IMR-90 (cell line): ENCODE measurements around the gene KCNMB3. TPM values are rescaled to one million over a fixed set of nuclear protein-coding genes. Genes with fewer than 3 reads are reported as not detected.

Source experiments
- ATAC-seq: fragments of 200-7000 bp; cut with Tn5 transposase; 2 replicates; pipeline ENCODE4 v1.9.1; 2020; ENCODE audit warnings: low read depth, mild to moderate bottlenecking, moderate library complexity
- BruUV-seq: library from RNA; stranded (reverse); fragments of 400-500 nt; replicated peaks from 2 replicates; lab custom pipeline; 2021; lab: Mats Ljungman, UMichigan
- CTCF ChIA-PET: fragments of 300-600 bp; formaldehyde crosslinking; extraction: SDS; loops from one replicate; lab custom pipeline; 2021; ENCODE audit warnings: antibody characterized with exemption; lab: Yijun Ruan, JAX
- POLR2A ChIA-PET: fragments of 300-600 bp; sonication (Branson Sonifier 250); formaldehyde crosslinking; loops from one replicate; lab custom pipeline; 2022; ENCODE audit warnings: antibody characterized with exemption; ENCODE audit not compliant: unreplicated experiment; lab: Charles Lee
- DNase-seq: peaks from one replicate; pipeline ENCODE4 v3.0.0; 2013
- H2AFZ ChIP-seq: replicated peaks from 2 replicates; pipeline ENCODE3; 2013; ENCODE audit warnings: low read length, mild to moderate bottlenecking; ENCODE audit not compliant: poor library complexity
- H2AK5ac ChIP-seq: 2 replicates; pipeline ENCODE4 v1.6.1; 2013; ENCODE audit warnings: low read depth, low read length, inconsistent platforms
- H2AK9ac ChIP-seq: replicated peaks from 2 replicates; pipeline ENCODE3; 2013; ENCODE audit warnings: mild to moderate bottlenecking, low read depth, low read length, moderate library complexity; ENCODE audit not compliant: poor library complexity
- H2BK120ac ChIP-seq: 2 replicates; pipeline ENCODE4 v1.6.1; 2013; ENCODE audit warnings: low read depth, low read length, inconsistent platforms
- H2BK15ac ChIP-seq: 3 replicates; pipeline ENCODE4 v1.6.1; 2013; ENCODE audit warnings: low read depth, low read length, inconsistent platforms
- H2BK20ac ChIP-seq: 2 replicates; pipeline ENCODE4 v1.6.1; 2013; ENCODE audit warnings: low read depth, mild to moderate bottlenecking, inconsistent platforms, low read length, moderate library complexity
- H2BK5ac ChIP-seq: 2 replicates; pipeline ENCODE4 v1.6.1; 2013; ENCODE audit warnings: mild to moderate bottlenecking, low read depth, low read length, inconsistent platforms; ENCODE audit not compliant: poor library complexity, severe bottlenecking
- H3K14ac ChIP-seq: replicated peaks from 2 replicates; pipeline ENCODE4 v1.6.1; 2013; ENCODE audit warnings: low read depth, low read length, inconsistent platforms
- H3K18ac ChIP-seq: 2 replicates; pipeline ENCODE4 v1.6.1; 2013; ENCODE audit warnings: low read depth, low read length, control low read depth
- H3K23ac ChIP-seq: 2 replicates; pipeline ENCODE4 v1.6.1; 2013; ENCODE audit warnings: low read depth, low read length, inconsistent platforms
- H3K27ac ChIP-seq: 2 replicates; pipeline ENCODE4 v1.5.1; 2013; ENCODE audit warnings: mild to moderate bottlenecking, control low read depth, low read length; ENCODE audit not compliant: insufficient read depth
- H3K27me3 ChIP-seq: 2 replicates; pipeline ENCODE4 v1.6.1; 2013; ENCODE audit warnings: low read length; ENCODE audit not compliant: control insufficient read depth, insufficient read depth
- H3K36me3 ChIP-seq: 2 replicates; pipeline ENCODE4 v1.6.1; 2013; ENCODE audit warnings: low read length, mixed read lengths; ENCODE audit not compliant: control insufficient read depth, insufficient read depth
- H3K4ac ChIP-seq: 2 replicates; pipeline ENCODE4 v1.6.1; 2013; ENCODE audit warnings: low read depth, low read length, inconsistent platforms
- H3K4me1 ChIP-seq: 2 replicates; pipeline ENCODE4 v1.6.1; 2013; ENCODE audit warnings: low read length, mixed read lengths; ENCODE audit not compliant: control insufficient read depth, insufficient read depth
- H3K4me2 ChIP-seq: 2 replicates; pipeline ENCODE4 v1.6.1; 2013; ENCODE audit warnings: low read depth, mild to moderate bottlenecking, control low read depth, low read length, moderate library complexity
- H3K4me3 ChIP-seq: 2 replicates; pipeline ENCODE4 v1.5.1; 2013; ENCODE audit warnings: low read depth, mild to moderate bottlenecking, control low read depth, low read length, moderate library complexity; ENCODE audit not compliant: insufficient read depth
- H3K56ac ChIP-seq: 2 replicates; pipeline ENCODE4 v1.6.1; 2013; ENCODE audit warnings: low read length, inconsistent platforms; ENCODE audit not compliant: insufficient read depth; ENCODE audit errors: extremely low read depth
- H3K79me1 ChIP-seq, 2 experiments: 2 replicates each; pipeline ENCODE4 v1.6.1; 2013; ENCODE audit warnings: low read length in 2 of 2, inconsistent platforms in 1 of 2, low read depth in 1 of 2
- H3K9ac ChIP-seq: 2 replicates; pipeline ENCODE4 v1.6.1; 2013; ENCODE audit warnings: low read depth, low read length, control low read depth
- H3K9me1 ChIP-seq: 2 replicates; pipeline ENCODE4 v1.6.1; 2013; ENCODE audit warnings: low read length, inconsistent platforms; ENCODE audit not compliant: insufficient read depth
- H3K9me3 ChIP-seq: 2 replicates; pipeline ENCODE4 v1.6.1; 2013; ENCODE audit warnings: low read length; ENCODE audit not compliant: control insufficient read depth, insufficient read depth
- H4K20me1 ChIP-seq: 2 replicates; pipeline ENCODE4 v1.6.1; 2013; ENCODE audit warnings: low read length, inconsistent platforms; ENCODE audit not compliant: insufficient read depth
- H4K5ac ChIP-seq: 2 replicates; pipeline ENCODE4 v1.6.1; 2013; ENCODE audit warnings: mild to moderate bottlenecking, low read depth, low read length, control low read depth
- H4K8ac ChIP-seq, 2 experiments: 2 replicates each; pipeline ENCODE4 v1.6.1; 2013; ENCODE audit warnings: low read depth in 2 of 2, low read length in 2 of 2, control low read depth in 1 of 2, inconsistent platforms in 1 of 2
- H4K91ac ChIP-seq: 2 replicates; pipeline ENCODE4 v1.6.1; 2013; ENCODE audit warnings: low read depth, low read length, inconsistent platforms; ENCODE audit not compliant: insufficient read depth
- BHLHE40 ChIP-seq: fragments of 150-350 bp; IDR thresholded peaks from 2 replicates; pipeline ENCODE4 v1.6.1; 2016; ENCODE audit warnings: mild to moderate bottlenecking, low read depth, low read length
- CEBPB ChIP-seq: IDR thresholded peaks from 2 replicates; pipeline ENCODE4 v1.6.1; 2012; ENCODE audit warnings: low read depth, low read length, improper control_type of control experiment
- CHD1 ChIP-seq: IDR thresholded peaks from 2 replicates; pipeline ENCODE4 v1.6.1; 2012; ENCODE audit warnings: low read depth, low read length, improper control_type of control experiment
- ELK1 ChIP-seq: fragments of 150-350 bp; IDR thresholded peaks from 2 replicates; pipeline ENCODE4 v1.6.1; 2016; ENCODE audit warnings: low read depth, mild to moderate bottlenecking, low read length, moderate library complexity, borderline replicate concordance
- MAZ ChIP-seq: IDR thresholded peaks from 2 replicates; pipeline ENCODE4 v1.6.1; 2012; ENCODE audit warnings: low read depth, mild to moderate bottlenecking, low read length, improper control_type of control experiment, moderate library complexity, borderline replicate concordance
- MXI1 ChIP-seq: IDR thresholded peaks from 2 replicates; pipeline ENCODE4 v1.6.1; 2012; ENCODE audit warnings: low read depth, mild to moderate bottlenecking, low read length, moderate library complexity, borderline replicate concordance
- NFE2L2 ChIP-seq: fragments of 150-350 bp; IDR thresholded peaks from 2 replicates; pipeline ENCODE4 v1.6.1; 2016; ENCODE audit warnings: low read depth, mild to moderate bottlenecking, low read length
- RCOR1 ChIP-seq: IDR thresholded peaks from 2 replicates; pipeline ENCODE4 v1.6.1; 2012; ENCODE audit warnings: mild to moderate bottlenecking, low read length, improper control_type of control experiment; ENCODE audit not compliant: insufficient replicate concordance
- RFX5 ChIP-seq: IDR thresholded peaks from 2 replicates; pipeline ENCODE4 v1.8.0; 2012; ENCODE audit warnings: low read depth, mild to moderate bottlenecking, low read length, moderate library complexity
- SMC3 ChIP-seq: fragments of 150-350 bp; IDR thresholded peaks from 2 replicates; pipeline ENCODE4 v1.6.1; 2016; ENCODE audit warnings: low read depth, mild to moderate bottlenecking, antibody characterized with exemption, low read length, moderate library complexity
- USF2 ChIP-seq: fragments of 150-350 bp; IDR thresholded peaks from 2 replicates; pipeline ENCODE4 v1.6.1; 2017; ENCODE audit warnings: mild to moderate bottlenecking, antibody characterized with exemption, low read length, low read depth
- WGBS, 2 experiments: methylation state at CpG; one replicate each; pipeline versions ENCODE4 v1.1.5 to v1.1.7; 2013; ENCODE audit warnings: missing lambda C conversion rate in 2 of 2; ENCODE audit not compliant: insufficient read length in 1 of 2; ENCODE audit errors: extremely low coverage in 2 of 2; 5-methylcytosine and 5-hydroxymethylcytosine counted together
- dilution Hi-C: fragments of 300-500 bp; cut with HindIII; formaldehyde crosslinking; loops from one replicate; pipeline ENCODE4 v1.14.3; 2018; ENCODE audit warnings: low sequenced_read_pairs; ENCODE audit not compliant: unreplicated experiment
- in situ Hi-C: fragments of 300-500 bp; cut with MboI; formaldehyde crosslinking; loops from 3 replicates; pipeline ENCODE4 v1.14.3; 2019; ENCODE audit warnings: low sequenced_read_pairs, inconsistent platforms, mixed read lengths
- intact Hi-C: fragments of 100-400 bp; cut with micrococcal nuclease; formaldehyde crosslinking; loops from 2 replicates; pipeline ENCODE4 v1.10.0; 2022
- polyA plus RNA-seq, 3 experiments: library from polyadenylated mRNA; depleted of rRNA; stranded (reverse); fragments of >200 nt; gene quantifications; 2 replicates each; pipeline ENCODE4 v1.2.3, GENCODE V29; 2012; ENCODE audit warnings: low replicate concordance in 1 of 3
- total RNA-seq: library from RNA; depleted of rRNA; stranded (reverse); fragments of >200 nt; gene quantifications from 2 replicates; pipeline ENCODE4 v1.2.3, GENCODE V29; 2012
- TF ChIP-seq, protein P1 (sequence below): conservative IDR thresholded peaks from 2 replicates; pipeline ENCODE4 v1.5.1; 2012; ENCODE audit warnings: mild to moderate bottlenecking, low read depth, low read length, improper control_type of control experiment

KCNMB3 gene
- total and polyA plus RNA-seq, 2 of the 4 experiments (the other 2 are of a cell fraction) = 0.72 to 1.2 TPM

DNA sequence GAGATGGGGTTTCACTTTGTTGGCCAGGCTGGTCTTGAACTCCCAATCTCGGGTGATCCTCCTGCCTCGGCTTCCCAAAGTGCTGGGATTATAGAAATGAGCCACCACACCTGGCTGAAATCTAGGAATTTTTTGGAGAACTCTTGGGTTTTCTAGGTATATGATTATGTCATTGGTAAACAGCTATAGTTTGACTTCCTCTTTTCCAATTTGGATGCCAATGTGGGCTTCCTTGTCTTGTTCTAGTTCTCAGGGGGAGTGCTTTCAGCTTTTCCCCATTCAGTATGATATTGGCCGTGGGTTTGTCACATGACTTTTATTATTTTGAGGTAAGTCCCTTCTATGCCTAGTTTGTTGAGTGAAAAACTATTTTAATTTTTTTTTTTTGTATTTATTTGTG, 17.9 kb downstream of the KCNMB3 start:
- DNase-seq (no peak), ATAC-seq (no peak)
- Histone ChIP-seq H2AK9ac (no peak overlapping the region), H2BK120ac (no peak overlapping the region), H3K4ac (no peak overlapping the region), H3K27ac (no peak overlapping the region), H4K5ac (no peak overlapping the region), H3K9ac (no peak overlapping the region), H3K9me1 (no peaks in the 10 kb centered on the region), H2BK15ac (no peak overlapping the region), H2BK5ac (no peak overlapping the region), H3K18ac (no peak overlapping the region), H3K4me2 (no peak overlapping the region), H3K14ac (no peak overlapping the region), H3K56ac (no peak overlapping the region), H2AFZ (no peak overlapping the region), H3K9me3 (no peaks in the 10 kb centered on the region), H2BK20ac (no peak overlapping the region), H3K27me3 (no peaks in the 10 kb centered on the region), H4K8ac (no peak overlapping the region), H3K36me3 (peaks cover 8% of the 10 kb centered on the region), H3K4me3 (no peak overlapping the region), H4K20me1 (no peaks in the 10 kb centered on the region), H2AK5ac (no peak overlapping the region), H3K79me1 (0 out of 4 replicates have a peak, but pooled peaks cover 0 to 2% of the 10 kb centered on the region in 2 experiments), H3K23ac (no peak overlapping the region), H3K4me1 (no peaks in the 10 kb centered on the region), H4K91ac (no peak overlapping the region)
- 90% methylated on average over 2 of the region's 3 CpGs; no CpG with 5 or more reads in 1 of the 2 experiments for WGBS, 2 experiments
- dilution Hi-C loops (no loop called here), intact Hi-C loops (no loop called here), in situ Hi-C loops (no loop called here)
- CTCF ChIA-PET = no interaction called here
- TF ChIP-seq MXI1 = no peak
- TF ChIP-seq RCOR1 = no peak
- TF ChIP-seq, protein P1, sequence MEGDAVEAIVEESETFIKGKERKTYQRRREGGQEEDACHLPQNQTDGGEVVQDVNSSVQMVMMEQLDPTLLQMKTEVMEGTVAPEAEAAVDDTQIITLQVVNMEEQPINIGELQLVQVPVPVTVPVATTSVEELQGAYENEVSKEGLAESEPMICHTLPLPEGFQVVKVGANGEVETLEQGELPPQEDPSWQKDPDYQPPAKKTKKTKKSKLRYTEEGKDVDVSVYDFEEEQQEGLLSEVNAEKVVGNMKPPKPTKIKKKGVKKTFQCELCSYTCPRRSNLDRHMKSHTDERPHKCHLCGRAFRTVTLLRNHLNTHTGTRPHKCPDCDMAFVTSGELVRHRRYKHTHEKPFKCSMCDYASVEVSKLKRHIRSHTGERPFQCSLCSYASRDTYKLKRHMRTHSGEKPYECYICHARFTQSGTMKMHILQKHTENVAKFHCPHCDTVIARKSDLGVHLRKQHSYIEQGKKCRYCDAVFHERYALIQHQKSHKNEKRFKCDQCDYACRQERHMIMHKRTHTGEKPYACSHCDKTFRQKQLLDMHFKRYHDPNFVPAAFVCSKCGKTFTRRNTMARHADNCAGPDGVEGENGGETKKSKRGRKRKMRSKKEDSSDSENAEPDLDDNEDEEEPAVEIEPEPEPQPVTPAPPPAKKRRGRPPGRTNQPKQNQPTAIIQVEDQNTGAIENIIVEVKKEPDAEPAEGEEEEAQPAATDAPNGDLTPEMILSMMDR = no peak
- no peak for TF ChIP-seq CEBPB
- TF ChIP-seq BHLHE40 = no peak
- no peak for TF ChIP-seq ELK1
- no peak for TF ChIP-seq NFE2L2
- no peak for TF ChIP-seq USF2
- no peak for TF ChIP-seq CHD1
- no peak for TF ChIP-seq RFX5
- TF ChIP-seq SMC3 = no peak
- no peak for TF ChIP-seq MAZ
- no TSS peak for BruUV-seq
- POLR2A ChIA-PET = interaction anchor here (0.6 kb wide), 1 partner anchor 9 kb away, joined by 4 read pairs; no protein-coding TSS in a partner anchor
